Coronary artery (tissue), 2 donors: ENCODE results near the gene RBFA.

Source experiments
- DNase-seq: peaks from one replicate; pipeline ENCODE4 v3.0.0-alpha.2; 2017; ENCODE audit warnings: low spot score
- H3K27ac ChIP-seq, 2 donors: fragments of 200-600 bp; sonication (generic); one replicate each; pipeline ENCODE4 v1.5.1; 2016 to 2019
- H3K4me3 ChIP-seq: fragments of 200-600 bp; sonication (generic); 2 replicates; pipeline ENCODE4 v1.5.1; 2016; ENCODE audit warnings: mild to moderate bottlenecking, moderate library complexity
- TF ChIP-seq, protein P1 (sequence below): fragments of 200-600 bp; sonication (generic); IDR thresholded peaks from one replicate; pipeline ENCODE4 v1.5.1; 2019; ENCODE audit warnings: antibody characterized with exemption

The RBFA gene

GRCh38 chr18:80050797-80051196, 16.6 kb downstream of the RBFA start:
- Histone ChIP-seq H3K27ac (no peak overlapping the region), H3K4me3 (no peak overlapping the region)
- TF ChIP-seq, protein P1, sequence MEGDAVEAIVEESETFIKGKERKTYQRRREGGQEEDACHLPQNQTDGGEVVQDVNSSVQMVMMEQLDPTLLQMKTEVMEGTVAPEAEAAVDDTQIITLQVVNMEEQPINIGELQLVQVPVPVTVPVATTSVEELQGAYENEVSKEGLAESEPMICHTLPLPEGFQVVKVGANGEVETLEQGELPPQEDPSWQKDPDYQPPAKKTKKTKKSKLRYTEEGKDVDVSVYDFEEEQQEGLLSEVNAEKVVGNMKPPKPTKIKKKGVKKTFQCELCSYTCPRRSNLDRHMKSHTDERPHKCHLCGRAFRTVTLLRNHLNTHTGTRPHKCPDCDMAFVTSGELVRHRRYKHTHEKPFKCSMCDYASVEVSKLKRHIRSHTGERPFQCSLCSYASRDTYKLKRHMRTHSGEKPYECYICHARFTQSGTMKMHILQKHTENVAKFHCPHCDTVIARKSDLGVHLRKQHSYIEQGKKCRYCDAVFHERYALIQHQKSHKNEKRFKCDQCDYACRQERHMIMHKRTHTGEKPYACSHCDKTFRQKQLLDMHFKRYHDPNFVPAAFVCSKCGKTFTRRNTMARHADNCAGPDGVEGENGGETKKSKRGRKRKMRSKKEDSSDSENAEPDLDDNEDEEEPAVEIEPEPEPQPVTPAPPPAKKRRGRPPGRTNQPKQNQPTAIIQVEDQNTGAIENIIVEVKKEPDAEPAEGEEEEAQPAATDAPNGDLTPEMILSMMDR = no peak
- no peak for DNase-seq

DNA sequence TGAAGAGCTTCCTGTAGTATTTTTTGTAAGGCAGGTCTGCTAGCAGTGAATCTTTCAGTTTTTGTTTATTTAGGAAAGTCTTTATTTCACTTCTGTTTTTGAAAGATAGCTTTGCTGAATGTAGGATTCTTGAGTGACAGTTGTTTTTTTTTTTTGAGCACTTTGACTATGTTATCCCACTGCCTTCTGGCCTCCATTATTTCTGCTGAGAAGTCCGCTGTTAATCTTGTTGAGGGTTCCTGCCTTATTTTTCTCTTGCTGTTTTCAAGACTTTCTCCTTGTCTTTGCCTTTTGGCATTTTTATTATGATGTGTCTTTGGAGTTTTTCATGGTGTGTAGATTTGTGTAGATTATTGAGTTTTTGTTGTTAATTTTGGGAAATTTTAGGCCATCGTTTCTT, 21.9 kb downstream of the RBFA start:
- H3K27ac ChIP-seq = no peak overlapping the region
- no peak for DNase-seq
- TF ChIP-seq, protein P1 = no peak
- H3K4me3 ChIP-seq = no peak overlapping the region

DNA sequence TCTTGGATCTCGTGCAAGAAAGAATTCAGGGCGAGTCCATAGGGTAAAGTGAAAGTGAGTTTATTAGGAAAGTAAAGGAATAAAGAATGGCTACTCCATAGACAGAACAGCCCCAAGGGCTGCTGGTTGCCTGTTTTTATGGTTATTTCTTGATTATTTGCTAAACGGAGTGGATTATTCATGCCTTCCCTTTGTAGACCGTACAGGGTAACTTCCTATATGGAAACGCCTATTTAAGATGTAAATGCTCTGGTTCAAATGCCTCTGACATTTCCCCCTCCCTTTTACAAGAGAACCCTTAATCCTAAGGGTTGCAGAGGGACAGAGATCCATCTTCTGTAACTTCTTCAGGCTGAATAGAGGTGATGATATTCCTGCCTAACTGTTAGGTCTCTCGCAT, 25.7 kb downstream of the RBFA start:
- no peak overlapping the region for H3K27ac ChIP-seq
- TF ChIP-seq, protein P1 = no peak
- DNase-seq = no peak

GRCh38 chr18:80065705-80066104, 31.5 kb downstream of the RBFA start:
- TF ChIP-seq, protein P1 = no peak
- Histone ChIP-seq H3K27ac (no peak overlapping the region), H3K4me3 (no peak overlapping the region)
- DNase-seq = no peak

More for the DNA sequence above, 25.7 kb downstream of the RBFA start:
- H3K4me3 ChIP-seq = no peak overlapping the region

DNA sequence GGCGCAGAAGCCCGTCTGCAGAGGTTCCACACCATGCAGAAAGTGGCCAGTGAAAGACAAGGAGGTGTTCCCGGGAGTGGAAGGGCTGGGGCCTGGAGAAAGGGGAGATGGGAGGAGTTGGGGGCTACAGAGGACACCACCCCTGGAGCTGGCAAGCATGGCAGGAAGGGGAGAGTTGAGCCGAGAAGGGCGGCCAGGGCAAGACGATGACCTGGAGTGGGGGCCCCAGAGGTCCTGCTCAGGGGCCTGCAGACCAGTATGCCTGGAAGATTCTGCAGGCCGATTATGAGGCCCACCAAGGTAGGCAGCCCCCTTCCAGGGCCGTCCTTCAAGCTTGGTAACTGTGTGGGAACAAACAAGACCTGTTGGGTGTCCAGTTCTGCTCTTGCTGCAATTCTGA, 33.1 kb downstream of the RBFA start:
- TF ChIP-seq, protein P1 = no peak
- Histone ChIP-seq H3K4me3 (no peak overlapping the region), H3K27ac (no peak overlapping the region)
- no peak for DNase-seq

DNA sequence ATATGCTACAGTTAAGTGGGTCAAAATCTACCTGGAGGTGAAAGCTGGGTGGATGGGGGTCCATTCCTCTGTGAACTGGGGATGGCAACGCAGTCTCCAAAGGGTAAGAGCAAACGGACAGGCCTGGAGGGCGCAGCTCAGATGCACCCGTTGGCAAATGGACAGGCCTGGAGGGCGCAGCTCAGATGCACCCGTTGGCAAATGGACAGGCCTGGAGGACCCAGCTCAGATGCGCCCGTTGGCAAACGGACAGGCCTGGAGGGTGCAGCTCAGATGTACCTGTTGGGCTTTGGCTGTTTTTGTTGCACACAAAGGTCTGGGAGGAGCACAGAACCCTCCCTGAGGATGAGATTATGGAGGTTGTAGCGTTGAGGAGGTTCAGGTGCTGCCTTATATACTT, 33.7 kb downstream of the RBFA start:
- Histone ChIP-seq H3K27ac (no peak overlapping the region), H3K4me3 (no peak overlapping the region)
- no peak for DNase-seq
- TF ChIP-seq, protein P1 = no peak

DNA sequence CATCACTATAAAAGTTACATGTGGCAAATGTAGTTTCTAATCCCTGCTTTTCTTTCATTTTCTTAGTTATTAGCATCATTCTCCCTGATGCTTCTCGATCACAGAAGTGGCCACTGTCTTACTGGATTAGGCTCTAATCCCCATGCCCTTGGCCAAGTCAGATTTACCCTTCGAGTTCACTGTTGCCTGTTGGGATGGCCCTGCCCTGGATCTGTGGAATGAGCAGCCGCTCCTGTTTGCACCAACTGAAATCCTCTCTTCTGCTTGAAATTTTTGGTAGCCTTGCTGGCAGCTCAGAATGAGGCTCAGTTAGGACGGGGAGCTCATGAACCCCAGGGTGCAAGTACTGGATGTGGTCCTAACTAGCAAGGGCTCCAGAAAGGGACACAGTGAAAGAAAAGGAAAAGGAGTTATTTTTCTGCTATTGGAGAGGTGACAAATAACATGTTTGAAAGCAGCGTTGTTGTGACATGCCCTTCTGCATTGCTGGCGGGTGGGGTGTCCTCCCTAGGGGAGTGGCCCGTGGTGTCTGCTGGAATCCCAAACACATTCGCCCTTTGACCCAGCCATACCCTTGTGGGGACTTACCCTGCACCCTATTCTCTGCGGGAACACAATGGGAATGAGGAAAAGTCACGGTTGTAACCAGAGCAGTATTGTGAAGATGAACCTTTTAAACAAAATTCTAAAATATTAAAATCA, 34.5 kb downstream of the RBFA start:
- Histone ChIP-seq H3K27ac (no peak overlapping the region), H3K4me3 (no peak overlapping the region)
- TF ChIP-seq, protein P1 = no peak
- DNase-seq = no peak
